CD4-positive, alpha-beta T cell treated with Interferon alpha-2 for 1 hour (primary cell): Measurements from ENCODE around the gene PIP5KL1.
A peak's percentile ranks its signal among the peaks of the same experiment; 100 is the strongest.

Experiments used
- DNase-seq, 2 donors: peaks; one replicate each; pipeline ENCODE4 v3.0.0-alpha.2; 2020 to 2022

PIP5KL1 gene

GRCh38 chr9:127947841-127948710 lies 17.5 kb upstream of the PIP5KL1 start:
- DNase-seq: no peak

- no peak for DNase-seq
Observed at GRCh38 chr9:127946728-127947127, 16.2 kb upstream of the PIP5KL1 start.

GRCh38 chr9:127945942-127946341 lies 15.4 kb upstream of the PIP5KL1 start:
- no peak for DNase-seq

- no peak for DNase-seq
Observed at GRCh38 chr9:127945338-127945737, 14.8 kb upstream of the PIP5KL1 start.

- no peak for DNase-seq
Observed at GRCh38 chr9:127944586-127945218, 14.1 kb upstream of the PIP5KL1 start.

GRCh38 chr9:127943731-127944144 lies 13.2 kb upstream of the PIP5KL1 start:
- peak; percentile 79 for DNase-seq

GRCh38 chr9:127943011-127943662 lies 12.6 kb upstream of the PIP5KL1 start:
- no peak for DNase-seq

GRCh38 chr9:127942216-127943010 lies 11.8 kb upstream of the PIP5KL1 start:
- DNase-seq: peak; percentile 54 to 65

- no peak for DNase-seq
Observed at GRCh38 chr9:127941961-127942215, 11.3 kb upstream of the PIP5KL1 start.

- DNase-seq: no peak
Observed at GRCh38 chr9:127941062-127941960, 10.7 kb upstream of the PIP5KL1 start.

GRCh38 chr9:127940593-127940992 lies 10.0 kb upstream of the PIP5KL1 start:
- no peak for DNase-seq

- DNase-seq: no peak
Observed at GRCh38 chr9:127938298-127938690, 7.7 kb upstream of the PIP5KL1 start.

GRCh38 chr9:127937388-127938297 lies 7.1 kb upstream of the PIP5KL1 start, which contains the start of gene DPM2:
TSS of gene DPM2 (minus strand) at chr9:127937854. CDS start at chr9:127937820, 34 bp downstream.
- DNase-seq: peak; percentile 87

GRCh38 chr9:127937056-127937387 lies 6.4 kb upstream of the PIP5KL1 start:
- no peak for DNase-seq

- DNase-seq: no peak
Observed at GRCh38 chr9:127936347-127936852, 5.8 kb upstream of the PIP5KL1 start.

- DNase-seq: no peak
Observed at GRCh38 chr9:127935765-127936221, 5.2 kb upstream of the PIP5KL1 start.

GRCh38 chr9:127934986-127935385 lies 4.4 kb upstream of the PIP5KL1 start:
- no peak for DNase-seq

- DNase-seq: no peak
Observed at GRCh38 chr9:127934248-127934647, 3.7 kb upstream of the PIP5KL1 start.

GRCh38 chr9:127931092-127931881 lies 710 bp upstream of the PIP5KL1 start:
- DNase-seq: peak; percentile 29 to 38

- no peak for DNase-seq
Observed at GRCh38 chr9:127929625-127929979, 975 bp downstream of the PIP5KL1 start.
